Chondrocyte (in vitro differentiated cells): ENCODE data around the gene C1QL4. TPM values are rescaled to one million over a fixed set of nuclear protein-coding genes. Genes with fewer than 3 reads are reported as not detected.
"Not testable (repeated sequence)": the region's sequence is repeated elsewhere in the genome, so short reads cannot be mapped to it uniquely, and the experiment has no call there.

Source experiments
- DNase-seq: peaks from one replicate; pipeline ENCODE4 v3.0.0; 2021; ENCODE audit warnings: mixed read lengths, low spot score
- H3K27ac Mint-ChIP-seq: one replicate; pipeline ENCODE4 v1.8.0; 2021; ENCODE audit warnings: mild to moderate bottlenecking, moderate library complexity, mixed read lengths; ENCODE audit not compliant: unreplicated experiment
- H3K27me3 Mint-ChIP-seq: 2 replicates; pipeline ENCODE4 v1.8.0; 2021; ENCODE audit warnings: low read depth, mixed read lengths
- H3K36me3 Mint-ChIP-seq: 2 replicates; pipeline ENCODE4 v1.8.0; 2021; ENCODE audit warnings: low read depth, mixed read lengths
- H3K4me1 Mint-ChIP-seq: 2 replicates; pipeline ENCODE4 v1.8.0; 2021; ENCODE audit warnings: low read depth, mild to moderate bottlenecking, mixed read lengths
- H3K4me3 Mint-ChIP-seq: one replicate; pipeline ENCODE4 v1.8.0; 2021; ENCODE audit warnings: mild to moderate bottlenecking, moderate library complexity, mixed read lengths; ENCODE audit not compliant: unreplicated experiment
- H3K9me3 Mint-ChIP-seq: 2 replicates; pipeline ENCODE4 v1.8.0; 2021; ENCODE audit warnings: low read depth, mixed read lengths
- CTCF ChIP-seq: fragments of 200-600 bp; sonication (generic); IDR thresholded peaks from 2 replicates; pipeline ENCODE4 v1.5.0; 2021; ENCODE audit warnings: antibody characterized with exemption, mild to moderate bottlenecking, moderate library complexity
- total RNA-seq: library from RNA; stranded (reverse); gene quantifications from 3 replicates; pipeline ENCODE4 v1.2.1, GENCODE V29; 2021

C1QL4 gene
- total RNA-seq, 1 donor from 2014 or later: 0.60 TPM

- no peaks in the 10 kb centered on the region for H3K36me3 Mint-ChIP-seq
- H3K4me3 Mint-ChIP-seq: no peak overlapping the region
- DNase-seq: no peak
- no peak overlapping the region for H3K27ac Mint-ChIP-seq
- peaks cover 27% of the 10 kb centered on the region for H3K4me1 Mint-ChIP-seq
- no peaks in the 10 kb centered on the region for H3K9me3 Mint-ChIP-seq
- no peak for TF ChIP-seq CTCF
- H3K27me3 Mint-ChIP-seq: peaks cover 11% of the 10 kb centered on the region
Observed at GRCh38 chr12:49335955-49336644, 888 bp downstream of the C1QL4 start.

GRCh38 chr12:49335118-49335954 lies 1.7 kb downstream of the C1QL4 start:
- Mint-ChIP-seq H3K27ac (no peak overlapping the region), H3K36me3 (no peaks in the 10 kb centered on the region), H3K4me1 (peaks cover 27% of the 10 kb centered on the region), H3K4me3 (no peak overlapping the region), H3K9me3 (no peaks in the 10 kb centered on the region), H3K27me3 (peaks cover 11% of the 10 kb centered on the region)
- DNase-seq: no peak
- no peak for TF ChIP-seq CTCF

- DNase-seq: no peak
- no peak overlapping the region for H3K27ac Mint-ChIP-seq
- no peak for TF ChIP-seq CTCF
- H3K27me3 Mint-ChIP-seq: peaks cover 11% of the 10 kb centered on the region
- H3K9me3 Mint-ChIP-seq: no peaks in the 10 kb centered on the region
- H3K36me3 Mint-ChIP-seq: no peaks in the 10 kb centered on the region
- peaks cover 21% of the 10 kb centered on the region for H3K4me1 Mint-ChIP-seq
- H3K4me3 Mint-ChIP-seq: no peak overlapping the region
Observed at GRCh38 chr12:49334681-49335080, 2.3 kb downstream of the C1QL4 start.

GRCh38 chr12:49334226-49334625 lies 2.8 kb downstream of the C1QL4 start:
- Mint-ChIP-seq H3K27ac (no peak overlapping the region), H3K4me1 (peaks cover 17% of the 10 kb centered on the region), H3K4me3 (no peak overlapping the region), H3K36me3 (no peaks in the 10 kb centered on the region), H3K27me3 (peaks cover 11% of the 10 kb centered on the region), H3K9me3 (no peaks in the 10 kb centered on the region)
- DNase-seq: no peak
- no peak for TF ChIP-seq CTCF

- not testable (repeated sequence) for H3K4me3 Mint-ChIP-seq, H3K9me3 Mint-ChIP-seq, H3K36me3 Mint-ChIP-seq, DNase-seq, H3K27ac Mint-ChIP-seq
- Mint-ChIP-seq H3K27me3 (peaks cover 11% of the 10 kb centered on the region), H3K4me1 (peaks cover 12% of the 10 kb centered on the region)
Observed at GRCh38 chr12:49333778-49334177, 3.2 kb downstream of the C1QL4 start.
